Measurements from ENCODE around the gene PRKCD.

Gene PRKCD

DNA sequence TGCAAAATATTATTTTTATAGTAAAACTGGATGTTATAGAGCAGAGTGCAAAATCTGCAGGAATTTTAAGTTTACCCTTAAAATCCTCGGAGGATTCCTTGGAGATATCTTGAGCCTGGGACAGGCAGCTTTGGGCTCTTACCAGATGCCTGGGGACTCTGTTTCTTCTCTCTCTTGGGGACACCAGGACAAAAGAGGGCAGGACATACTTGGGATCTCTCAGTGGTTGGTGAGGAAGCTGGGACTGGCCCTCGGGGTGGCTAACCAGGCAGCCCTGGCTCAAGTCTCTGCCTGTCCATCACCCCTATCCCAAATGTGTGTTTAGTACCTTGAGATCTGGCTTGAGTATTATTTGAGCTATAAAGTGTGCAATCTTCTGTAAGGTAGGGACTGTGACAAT lies 56.2 kb downstream of the PRKCD start:
- TF ChIP-seq, protein P1, sequence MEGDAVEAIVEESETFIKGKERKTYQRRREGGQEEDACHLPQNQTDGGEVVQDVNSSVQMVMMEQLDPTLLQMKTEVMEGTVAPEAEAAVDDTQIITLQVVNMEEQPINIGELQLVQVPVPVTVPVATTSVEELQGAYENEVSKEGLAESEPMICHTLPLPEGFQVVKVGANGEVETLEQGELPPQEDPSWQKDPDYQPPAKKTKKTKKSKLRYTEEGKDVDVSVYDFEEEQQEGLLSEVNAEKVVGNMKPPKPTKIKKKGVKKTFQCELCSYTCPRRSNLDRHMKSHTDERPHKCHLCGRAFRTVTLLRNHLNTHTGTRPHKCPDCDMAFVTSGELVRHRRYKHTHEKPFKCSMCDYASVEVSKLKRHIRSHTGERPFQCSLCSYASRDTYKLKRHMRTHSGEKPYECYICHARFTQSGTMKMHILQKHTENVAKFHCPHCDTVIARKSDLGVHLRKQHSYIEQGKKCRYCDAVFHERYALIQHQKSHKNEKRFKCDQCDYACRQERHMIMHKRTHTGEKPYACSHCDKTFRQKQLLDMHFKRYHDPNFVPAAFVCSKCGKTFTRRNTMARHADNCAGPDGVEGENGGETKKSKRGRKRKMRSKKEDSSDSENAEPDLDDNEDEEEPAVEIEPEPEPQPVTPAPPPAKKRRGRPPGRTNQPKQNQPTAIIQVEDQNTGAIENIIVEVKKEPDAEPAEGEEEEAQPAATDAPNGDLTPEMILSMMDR (conservative IDR thresholded peaks at IDR 0.05; ENCODE audit: control insufficient read depth, insufficient read depth, low read depth, low read length) = no peak
- DNase-seq (ENCODE audit: low read depth) = no peak
- H3K4me3 ChIP-seq (ENCODE audit: control insufficient read depth, low read depth, low read length) = no peak overlapping the region

DNA sequence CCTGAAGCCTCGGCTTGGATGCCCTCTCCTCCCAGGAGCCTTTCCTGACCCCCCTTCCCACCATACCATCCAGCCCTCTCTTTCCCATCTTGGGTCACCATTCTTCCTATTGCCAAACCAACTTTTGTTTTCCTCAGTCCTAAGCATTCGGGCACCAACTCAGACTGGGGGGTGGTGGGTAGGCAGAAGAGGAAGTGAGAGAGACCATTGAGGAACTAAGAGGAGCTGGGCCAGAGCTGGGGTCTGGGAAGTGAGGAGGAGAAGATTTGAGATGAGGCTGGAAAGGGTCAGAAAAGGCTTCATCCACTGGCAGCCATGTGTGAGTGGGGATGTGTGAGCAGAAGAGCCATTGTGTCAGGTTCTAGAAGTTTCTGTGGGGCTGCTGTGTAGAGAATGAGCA lies 57.1 kb downstream of the PRKCD start:
- no peak for DNase-seq (ENCODE audit: low read depth)
- TF ChIP-seq, protein P1 (conservative IDR thresholded peaks at IDR 0.05; ENCODE audit: control insufficient read depth, insufficient read depth, low read depth, low read length) = no peak
- H3K4me3 ChIP-seq (ENCODE audit: control insufficient read depth, low read depth, low read length) = no peak overlapping the region

DNA sequence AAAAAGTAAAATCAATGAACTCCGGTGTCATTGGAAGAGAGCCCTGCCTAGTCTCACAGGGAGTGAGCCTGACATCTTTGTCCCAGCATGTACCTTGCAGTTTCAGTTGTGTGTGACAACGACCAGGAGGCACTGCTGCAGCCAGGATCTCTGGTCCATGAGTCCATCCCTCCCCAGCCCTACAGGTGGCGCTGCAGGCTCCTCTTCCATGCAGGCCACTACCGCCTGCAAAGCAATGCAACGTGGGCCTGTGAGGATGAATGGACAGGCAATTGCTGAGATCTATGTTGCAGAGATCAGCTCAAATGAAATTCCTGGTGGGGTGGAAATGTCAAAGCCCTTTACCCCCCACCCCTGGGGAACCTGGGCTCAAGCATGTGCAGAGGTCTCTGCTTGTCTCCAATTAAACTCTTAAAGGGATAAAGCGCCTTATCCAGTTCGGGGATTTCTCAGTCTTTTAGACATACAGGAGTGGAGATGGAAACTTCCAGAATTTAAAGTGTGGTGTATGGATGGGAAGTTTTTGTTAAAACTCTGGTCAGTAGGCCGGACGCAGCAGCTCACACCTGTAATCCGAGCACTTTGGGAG lies 59.0 kb downstream of the PRKCD start:
- H3K4me3 ChIP-seq (ENCODE audit: control insufficient read depth, low read depth, low read length) = no peak overlapping the region
- peak; percentile 73 for DNase-seq (ENCODE audit: low read depth)
- TF ChIP-seq, protein P1 (conservative IDR thresholded peaks at IDR 0.05; ENCODE audit: control insufficient read depth, insufficient read depth, low read depth, low read length) = peak; percentile 97

DNA sequence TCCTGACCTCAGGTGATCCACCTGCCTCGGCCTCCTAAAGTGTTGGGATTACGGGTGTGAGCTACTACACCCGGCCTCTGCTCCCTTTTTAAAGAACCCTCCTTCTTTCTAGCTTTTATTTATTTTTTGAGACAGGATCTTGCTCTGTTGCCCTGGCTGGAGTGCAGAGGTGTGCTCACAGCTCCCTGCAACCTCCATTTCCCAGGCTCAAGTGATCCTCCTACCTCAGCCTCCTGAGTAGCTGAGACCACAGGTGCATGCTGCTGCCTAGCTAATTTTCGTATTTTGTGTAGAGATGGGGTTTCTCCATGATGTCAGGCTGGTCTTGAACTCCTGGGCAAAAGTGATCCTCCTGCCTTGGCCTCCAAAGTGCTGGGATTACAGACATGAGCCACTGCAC lies 60.3 kb downstream of the PRKCD start:
- no peak for DNase-seq (ENCODE audit: low read depth)
- no peak overlapping the region for H3K4me3 ChIP-seq (ENCODE audit: control insufficient read depth, low read depth, low read length)
- TF ChIP-seq, protein P1 (conservative IDR thresholded peaks at IDR 0.05; ENCODE audit: control insufficient read depth, insufficient read depth, low read depth, low read length) = no peak

DNA sequence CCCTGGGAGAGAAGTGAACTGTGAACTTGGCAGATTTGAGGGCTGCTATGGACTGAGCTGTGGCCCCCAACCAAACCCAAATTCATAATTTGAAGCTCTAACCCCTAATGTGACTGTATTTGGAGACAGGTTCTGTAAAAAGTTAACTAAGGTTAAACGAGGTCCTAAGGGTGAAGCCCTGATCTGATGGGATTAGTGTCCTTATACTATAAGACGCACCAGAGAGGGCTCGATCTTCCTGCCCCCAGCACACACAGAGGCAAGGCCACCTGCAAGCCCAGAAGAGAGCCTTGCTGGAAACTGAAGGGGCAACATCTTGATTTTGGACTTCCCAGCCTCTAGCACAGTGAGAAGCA lies 60.8 kb downstream of the PRKCD start:
- DNase-seq (ENCODE audit: low read depth) = no peak
- H3K4me3 ChIP-seq (ENCODE audit: control insufficient read depth, low read depth, low read length) = no peak overlapping the region
- TF ChIP-seq, protein P1 (conservative IDR thresholded peaks at IDR 0.05; ENCODE audit: control insufficient read depth, insufficient read depth, low read depth, low read length) = no peak

DNA sequence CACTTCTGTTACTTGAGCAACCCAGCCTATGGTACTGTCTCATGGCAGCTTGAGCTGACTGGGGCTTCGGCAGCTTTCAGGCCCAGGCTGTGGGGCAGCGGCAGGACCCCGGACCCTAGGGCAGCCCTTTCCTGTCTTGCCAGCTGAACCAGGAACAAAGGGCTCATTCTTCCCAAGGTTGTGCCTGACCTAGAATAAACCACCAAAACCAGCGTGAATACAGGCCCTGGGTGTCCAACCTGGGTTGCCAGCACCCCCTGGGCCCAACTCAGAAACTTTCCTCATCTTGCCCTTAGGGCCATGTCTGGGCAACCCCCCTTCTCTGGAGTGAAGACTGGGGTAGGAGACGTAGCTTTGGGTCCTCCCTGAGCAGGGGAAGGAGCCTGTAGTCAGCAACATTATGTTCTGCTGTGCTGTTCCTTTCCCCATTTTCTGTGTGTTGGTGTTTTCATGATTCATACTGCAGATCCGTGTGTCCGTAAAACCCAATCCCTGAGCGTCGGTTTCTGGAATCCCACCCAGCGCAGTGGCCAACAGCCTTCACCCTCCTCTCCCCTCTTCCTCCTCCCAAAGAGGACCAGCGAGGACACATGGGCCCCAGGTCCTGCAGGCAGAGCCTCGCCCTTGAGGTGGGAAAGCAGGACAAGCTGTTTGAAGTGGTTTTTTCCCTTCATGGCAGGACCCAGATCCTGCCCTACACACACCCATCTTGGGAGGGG lies 61.3 kb downstream of the PRKCD start:
- no peak overlapping the region for H3K4me3 ChIP-seq (ENCODE audit: control insufficient read depth, low read depth, low read length)
- no peak for DNase-seq (ENCODE audit: low read depth)
- TF ChIP-seq, protein P1 (conservative IDR thresholded peaks at IDR 0.05; ENCODE audit: control insufficient read depth, insufficient read depth, low read depth, low read length) = no peak

Data from fibroblast of mammary gland (primary cell).